SK-N-DZ (cell line): ENCODE measurements around the gene KIF1A.

Source experiments
- small RNA-seq, 2 experiments: library from RNA; depleted of rRNA; stranded (forward); fragments of <200 nt; gene quantifications; one replicate each; pipeline ENCODE3, GENCODE V24; 2014

The KIF1A gene

Small RNAs within 50 kb of the gene (small RNA-seq; reads per million reads assigned to genes)
- 0 reads per million in 2 experiments for gene AC011298.3
